Measurements from ENCODE around the gene BABAM2. TPM values are rescaled to one million over a fixed set of nuclear protein-coding genes. Genes with fewer than 3 reads are reported as not detected.

BABAM2 gene
- total RNA-seq, 1 donor from 2014 or later, result 29.5 TPM

DNA sequence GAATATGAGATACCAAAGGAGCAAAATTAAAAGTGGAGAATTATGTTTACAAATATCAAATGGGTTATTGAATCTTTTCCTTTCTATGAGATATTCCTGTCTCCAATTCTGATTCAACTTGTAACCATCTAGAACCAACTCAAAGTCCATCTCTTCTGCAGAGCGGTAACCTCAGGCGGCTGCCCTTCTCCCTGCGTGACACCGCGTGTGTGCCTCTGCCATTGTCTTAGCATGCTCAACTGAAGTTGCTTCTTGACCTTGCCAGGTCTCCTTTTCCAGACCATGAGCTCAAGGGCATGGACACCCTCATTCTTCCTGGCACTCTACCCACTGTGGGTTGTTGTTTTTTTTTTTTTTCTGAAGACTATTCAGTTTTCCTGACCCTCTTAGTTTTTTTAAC lies 398.1 kb downstream of the BABAM2 start:
- no peak for ATAC-seq

DNA sequence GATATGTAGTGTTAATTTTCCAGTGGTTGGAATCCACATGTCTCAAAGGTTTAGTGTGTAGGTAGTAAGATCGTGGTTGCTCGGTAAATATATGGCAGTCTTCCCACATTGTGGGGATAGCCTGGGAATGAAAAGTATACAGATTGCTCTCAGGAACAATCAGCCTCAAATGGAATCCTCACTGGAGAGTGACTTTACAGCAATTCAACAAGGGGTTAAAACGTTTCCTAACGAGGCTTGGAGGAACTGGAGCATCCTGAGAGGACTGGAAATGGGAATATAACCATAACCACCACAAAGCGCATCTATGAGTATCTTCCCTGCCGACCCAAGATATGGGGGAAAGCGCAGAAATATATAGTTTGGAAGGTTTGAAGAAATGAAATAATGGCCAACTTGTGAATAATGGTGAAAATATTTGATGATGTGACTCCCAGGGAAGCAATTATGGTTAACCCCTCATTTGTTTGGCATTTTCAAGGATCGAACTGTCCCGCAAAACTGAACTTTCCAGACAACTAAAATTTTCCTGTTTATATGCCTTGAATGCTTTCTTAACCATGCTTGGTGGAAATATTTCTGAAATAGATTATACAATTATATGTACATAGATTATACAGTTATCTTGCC lies 401.4 kb downstream of the BABAM2 start:
- no peak for ATAC-seq

DNA sequence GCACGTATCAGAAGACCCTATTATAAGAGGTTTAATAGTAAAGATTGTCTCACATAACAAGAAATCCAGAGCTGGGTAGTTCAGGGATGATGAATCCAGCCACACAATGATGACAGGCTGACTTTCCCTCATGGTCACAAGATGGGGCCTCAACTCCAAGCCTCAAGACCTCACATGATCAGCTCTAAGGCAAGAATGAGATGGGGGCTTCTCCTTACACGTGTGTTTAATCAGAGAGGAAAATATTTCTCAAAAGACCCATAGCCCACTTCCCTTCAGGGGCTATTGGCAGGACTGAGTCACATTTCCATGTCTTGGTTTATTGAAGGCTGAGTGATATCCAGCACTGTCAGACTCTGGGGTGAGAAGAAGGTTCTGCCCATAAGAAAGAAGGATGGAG lies 402.0 kb downstream of the BABAM2 start:
- ATAC-seq, result no peak

DNA sequence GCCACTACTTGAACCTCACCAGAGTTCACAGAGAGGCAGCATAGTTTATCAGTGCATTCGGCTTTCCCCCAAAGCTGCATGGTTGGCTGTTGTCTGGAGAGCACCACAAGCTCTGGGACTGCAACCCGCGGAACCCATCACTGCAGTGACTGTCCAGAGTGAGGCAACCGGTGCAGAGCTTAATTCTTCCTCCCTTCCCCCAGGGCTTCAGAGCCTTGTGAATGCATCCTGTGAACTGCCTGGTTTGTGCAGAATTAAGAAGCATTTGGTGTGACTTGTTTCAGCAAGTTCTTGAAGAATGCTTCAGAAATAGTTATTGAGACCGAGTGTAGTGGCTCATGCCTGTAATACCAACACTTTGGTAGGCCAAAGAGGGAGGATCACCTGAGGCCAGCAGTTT lies 402.9 kb downstream of the BABAM2 start:
- ATAC-seq, result peak; percentile 89

DNA sequence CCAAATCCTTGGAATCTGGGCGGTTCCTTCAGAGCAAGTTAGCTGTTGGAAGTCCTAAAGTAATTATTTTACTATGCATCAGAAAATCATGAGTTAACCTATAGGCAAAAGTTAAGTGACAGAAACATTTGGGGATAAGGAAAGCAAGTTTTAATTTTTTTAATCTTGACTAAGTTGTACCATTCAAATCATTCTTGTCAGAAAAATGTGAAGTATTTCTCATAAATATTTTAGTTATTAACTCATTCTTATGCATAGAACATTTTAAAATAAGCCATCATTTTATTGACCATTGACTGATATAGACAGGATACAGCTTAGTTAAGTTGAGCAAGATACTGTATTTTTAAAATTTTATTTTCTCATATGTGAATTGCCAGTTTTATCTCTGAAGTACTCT lies 403.9 kb downstream of the BABAM2 start:
- ATAC-seq, result no peak

DNA sequence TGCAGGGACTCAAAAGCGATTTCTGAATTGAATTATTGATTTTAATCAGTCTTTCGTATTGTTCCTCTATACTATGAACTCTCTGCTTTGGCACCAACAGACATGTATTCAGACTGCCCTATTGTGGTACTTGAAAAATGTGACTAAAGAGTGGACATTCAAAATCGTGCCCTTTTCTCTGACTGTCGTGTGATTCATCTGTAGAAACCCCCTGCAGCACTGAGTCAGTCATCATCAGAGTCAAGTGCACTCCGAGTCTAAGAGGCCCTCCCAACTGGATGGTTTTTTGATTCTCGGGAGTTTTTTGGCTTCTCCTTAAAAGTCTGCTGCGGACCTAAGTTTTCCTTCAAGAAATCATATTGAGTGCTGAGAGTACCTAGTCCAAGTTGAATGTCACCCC lies 405.7 kb downstream of the BABAM2 start:
- ATAC-seq, result no peak

DNA sequence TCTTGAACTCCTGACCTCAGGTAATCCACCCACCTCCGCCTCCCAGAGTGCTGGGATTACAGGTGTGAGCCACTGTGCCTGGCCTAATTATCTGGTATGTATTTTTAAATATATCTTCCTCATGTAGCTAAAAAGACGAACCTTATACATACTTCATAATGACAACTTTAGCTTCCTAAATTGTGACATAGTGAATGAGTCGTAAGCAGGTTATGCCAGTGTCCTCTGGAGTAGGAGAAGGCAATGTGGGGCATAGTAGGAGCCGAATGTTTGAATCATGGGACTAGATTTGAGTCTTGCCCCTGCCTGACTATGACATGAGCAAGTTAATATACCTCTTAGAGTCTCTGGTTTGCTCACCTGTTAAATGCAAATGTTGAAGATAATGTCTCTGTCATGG lies 406.4 kb downstream of the BABAM2 start:
- ATAC-seq, result peak; percentile 91

DNA sequence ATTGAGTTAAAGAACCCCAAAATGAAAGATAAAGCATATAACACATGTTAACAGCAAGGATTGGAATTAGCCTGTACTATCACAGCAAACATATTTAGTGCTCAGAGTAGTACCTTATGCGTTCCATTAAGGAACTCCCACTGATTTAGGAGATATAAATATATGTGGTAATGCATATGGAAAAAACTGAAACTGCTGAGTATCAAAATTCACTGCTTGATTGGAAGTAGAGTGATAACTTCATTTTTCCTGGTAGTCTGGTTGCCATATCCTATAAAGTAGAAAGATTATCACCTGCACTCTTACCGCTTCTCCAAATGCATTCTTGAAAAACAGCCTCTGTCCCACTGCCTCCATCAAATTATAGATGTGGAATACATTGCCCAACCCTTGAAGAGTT lies 407.0 kb downstream of the BABAM2 start:
- ATAC-seq, result no peak

DNA sequence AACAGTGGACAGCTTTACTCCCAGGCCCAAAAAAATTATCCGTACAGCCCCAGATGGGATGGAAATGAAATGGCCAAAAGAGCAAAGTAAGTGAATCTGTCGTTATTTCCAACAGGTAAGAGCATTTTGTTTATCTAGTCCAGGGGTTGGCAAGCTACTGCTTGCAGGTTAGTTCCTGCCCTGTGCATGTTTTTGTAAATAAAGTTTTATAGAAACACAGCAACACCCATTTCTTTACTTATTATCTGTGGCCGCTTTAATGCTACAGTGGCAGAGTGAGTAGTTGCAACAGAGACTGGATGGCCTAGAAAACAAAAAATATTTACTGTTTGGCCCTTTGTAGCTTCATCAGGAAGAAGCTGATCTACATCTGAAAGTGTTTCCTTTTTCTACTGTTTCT lies 407.9 kb downstream of the BABAM2 start:
- no peak for ATAC-seq

DNA sequence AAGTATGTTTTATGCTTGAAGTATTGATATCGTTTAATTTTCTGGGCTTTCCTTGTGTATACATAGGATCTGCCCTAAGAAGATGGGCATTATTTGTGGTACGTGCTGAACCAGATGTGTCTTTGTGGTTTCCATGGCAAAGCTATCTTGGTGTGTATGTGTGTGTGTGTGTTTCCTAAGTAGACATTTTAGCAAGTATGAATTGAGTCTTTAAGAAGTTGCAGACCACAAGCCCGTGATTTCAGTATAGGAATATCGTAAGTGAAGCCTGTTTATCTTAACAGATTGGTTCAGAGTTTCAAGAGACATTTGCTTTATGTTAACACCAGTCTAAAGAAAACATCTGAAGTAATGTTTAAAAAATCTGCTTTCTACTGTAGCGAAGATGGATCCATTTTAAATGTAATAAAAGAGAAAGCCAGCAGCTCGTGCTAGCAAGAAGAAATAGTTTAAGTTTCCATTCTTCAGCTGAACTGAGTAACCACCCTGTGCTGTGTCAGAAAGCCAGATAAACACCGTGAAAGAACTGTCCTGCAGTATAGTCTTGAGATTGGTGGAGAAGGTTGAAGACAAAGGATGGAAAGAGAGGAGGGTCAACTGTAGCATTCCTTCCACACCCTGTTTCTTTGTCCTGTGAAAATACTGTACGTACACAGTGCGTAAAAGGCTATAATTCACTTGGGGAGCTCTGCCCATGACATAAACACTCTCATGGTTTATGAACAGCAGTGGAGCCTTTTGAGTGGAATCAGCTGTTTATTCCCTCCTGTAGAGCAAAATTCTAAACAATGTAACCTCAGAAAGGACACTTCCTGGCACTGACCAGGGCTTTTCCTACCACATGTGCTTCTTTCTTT lies 410.2 kb downstream of the BABAM2 start:
- no peak for ATAC-seq

DNA sequence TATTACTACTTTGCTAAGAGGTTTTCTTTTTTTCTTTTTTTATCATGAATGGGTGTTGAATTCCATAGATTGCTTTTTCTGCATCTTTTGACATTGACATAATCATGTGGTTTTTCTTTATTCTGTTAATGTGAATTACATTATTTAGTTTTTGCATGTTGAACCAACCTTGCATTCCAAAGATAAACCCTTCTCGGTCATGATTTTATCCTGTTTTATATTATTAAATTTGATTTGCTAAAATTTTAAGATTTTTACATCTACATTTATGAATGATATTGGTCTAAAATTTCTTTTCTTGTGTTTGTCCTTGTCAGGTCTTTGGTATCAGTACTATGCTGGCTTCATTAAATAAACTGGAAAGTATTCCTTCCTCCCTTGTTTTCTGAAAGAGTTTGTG lies 414.7 kb downstream of the BABAM2 start:
- ATAC-seq, result no peak

DNA sequence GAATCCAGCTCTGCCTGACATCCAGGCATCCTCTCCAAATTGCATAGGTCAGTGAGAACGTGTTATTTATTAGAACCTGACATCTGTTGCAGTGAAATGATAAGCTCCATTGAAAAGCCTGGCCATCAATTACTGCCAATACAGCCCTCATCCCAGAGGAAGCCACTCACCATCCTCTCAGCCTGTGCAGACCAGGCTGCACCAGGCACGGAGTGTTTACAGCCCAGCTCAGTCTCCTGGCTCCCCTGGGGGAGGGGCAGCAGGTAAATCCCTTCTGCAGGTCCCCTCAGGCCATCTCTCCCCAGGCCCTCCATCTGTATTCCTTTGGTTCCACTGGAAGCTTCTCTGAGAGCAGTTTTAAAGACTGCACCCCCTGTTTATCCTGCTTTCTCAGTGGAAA lies 419.6 kb downstream of the BABAM2 start:
- no peak for ATAC-seq

DNA sequence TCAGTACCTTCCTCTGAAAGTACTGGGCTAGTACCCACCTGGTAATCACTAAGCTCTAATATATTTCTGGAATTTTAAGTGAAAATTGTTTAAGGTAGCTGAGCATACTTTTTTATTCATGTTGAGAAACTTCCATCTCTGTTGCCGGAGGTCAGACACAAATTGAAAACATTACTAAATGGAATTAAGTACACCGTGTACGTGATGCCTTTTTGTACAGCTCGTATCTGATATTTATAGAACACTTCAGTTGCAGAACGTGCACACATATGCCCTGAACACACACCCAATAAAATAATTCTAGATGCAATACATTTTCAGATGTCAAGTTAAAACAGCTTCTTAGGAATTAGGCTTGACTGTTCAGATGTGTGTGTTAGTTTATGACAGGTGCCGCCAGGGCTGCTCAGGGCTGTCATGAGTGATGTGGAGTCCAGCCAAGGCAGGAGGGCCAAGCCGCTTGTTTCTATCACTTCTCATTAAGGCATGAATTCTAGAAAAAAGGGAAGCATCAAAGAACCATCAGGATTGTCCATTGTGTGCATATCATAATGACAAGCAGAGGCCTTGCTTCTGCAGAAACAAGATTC lies 421.2 kb downstream of the BABAM2 start:
- no peak for ATAC-seq

DNA sequence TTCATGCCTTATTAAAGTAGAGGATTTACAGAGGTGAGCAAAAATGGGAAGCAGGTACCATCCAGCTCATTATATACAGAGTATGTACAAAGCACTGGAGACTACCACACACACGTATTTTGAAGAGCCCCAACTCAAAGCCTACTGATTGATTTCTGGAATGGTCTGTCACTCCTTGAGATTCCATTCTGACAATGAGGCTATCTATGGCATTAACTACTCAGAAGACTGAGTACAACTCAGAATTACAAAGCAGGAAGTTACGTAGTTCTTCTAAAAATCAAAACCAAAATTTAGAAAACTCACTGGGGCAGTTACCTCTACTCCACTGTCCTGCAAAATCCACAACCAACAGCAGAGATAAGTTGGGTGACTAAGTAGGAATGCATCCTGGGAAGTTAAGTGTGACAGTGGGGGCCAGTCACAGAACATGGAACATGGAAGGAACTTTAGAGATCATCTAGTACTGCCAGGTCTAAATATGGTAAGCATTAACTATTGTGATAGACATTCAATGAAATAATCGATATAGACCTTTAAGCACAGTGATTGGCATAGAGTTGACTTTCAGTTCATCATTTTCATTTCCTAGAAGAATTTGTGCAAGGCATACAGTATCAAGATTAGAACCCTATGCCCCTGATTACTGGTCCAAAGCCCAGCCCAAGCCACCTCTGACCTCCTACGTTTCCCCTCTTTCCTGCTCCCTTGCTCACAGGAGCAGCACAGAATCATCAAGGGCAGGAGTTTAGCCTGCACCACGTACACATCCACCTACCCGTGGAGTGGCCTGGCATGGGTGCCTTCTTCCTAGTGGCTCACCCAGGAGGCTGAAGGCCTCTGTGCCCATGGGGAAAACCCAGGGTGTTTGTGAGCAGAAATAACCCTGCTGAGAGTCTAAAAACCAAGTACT lies 422.0 kb downstream of the BABAM2 start:
- ATAC-seq, result no peak

DNA sequence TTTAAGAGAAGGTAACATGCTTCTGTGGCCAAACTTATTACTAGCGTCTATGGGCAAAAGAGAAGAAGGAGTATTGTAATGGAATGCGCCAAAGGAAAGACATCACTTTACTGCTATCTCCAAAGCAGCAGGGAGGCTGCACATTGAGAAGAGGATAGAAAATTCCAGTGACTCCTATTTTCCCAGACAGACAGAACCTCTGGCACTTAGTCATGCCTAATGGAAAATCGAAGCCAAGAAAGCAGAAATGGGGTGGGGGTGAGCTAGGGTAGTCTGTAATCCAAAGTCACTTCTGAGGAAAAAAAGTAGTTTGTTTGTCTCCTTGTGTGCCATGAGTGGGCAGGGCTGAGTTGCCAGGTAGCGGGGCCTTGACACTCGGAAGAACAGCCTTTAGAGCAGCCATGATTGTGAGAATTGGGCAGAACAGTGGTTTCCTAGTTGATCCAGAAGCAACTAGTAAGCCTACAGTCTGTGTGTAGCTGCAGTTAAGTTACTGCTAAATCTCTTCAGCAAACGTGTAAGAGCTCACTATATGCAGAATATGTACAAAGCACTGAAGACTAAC lies 422.8 kb downstream of the BABAM2 start:
- no peak for ATAC-seq

DNA sequence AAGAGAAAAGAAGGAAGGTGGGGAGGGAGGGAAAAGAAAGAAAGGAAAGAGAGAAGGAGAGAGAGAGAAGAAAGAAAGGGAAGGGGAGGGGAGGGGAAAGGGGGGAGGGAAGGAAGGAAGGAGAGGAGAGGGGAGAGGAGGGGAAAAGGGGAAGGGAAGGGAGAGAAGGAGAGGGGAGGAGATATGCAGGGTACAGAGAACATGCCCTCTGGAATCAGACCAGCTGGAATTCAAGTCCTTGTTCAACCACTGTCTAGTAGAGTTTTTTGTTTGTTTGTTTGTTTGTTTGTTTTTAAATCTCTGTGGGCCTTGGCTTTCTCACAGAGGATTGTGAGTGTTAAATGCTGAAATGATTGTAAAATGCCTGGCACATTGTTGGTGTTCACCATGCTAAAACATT lies 424.4 kb downstream of the BABAM2 start:
- ATAC-seq, result no peak

DNA sequence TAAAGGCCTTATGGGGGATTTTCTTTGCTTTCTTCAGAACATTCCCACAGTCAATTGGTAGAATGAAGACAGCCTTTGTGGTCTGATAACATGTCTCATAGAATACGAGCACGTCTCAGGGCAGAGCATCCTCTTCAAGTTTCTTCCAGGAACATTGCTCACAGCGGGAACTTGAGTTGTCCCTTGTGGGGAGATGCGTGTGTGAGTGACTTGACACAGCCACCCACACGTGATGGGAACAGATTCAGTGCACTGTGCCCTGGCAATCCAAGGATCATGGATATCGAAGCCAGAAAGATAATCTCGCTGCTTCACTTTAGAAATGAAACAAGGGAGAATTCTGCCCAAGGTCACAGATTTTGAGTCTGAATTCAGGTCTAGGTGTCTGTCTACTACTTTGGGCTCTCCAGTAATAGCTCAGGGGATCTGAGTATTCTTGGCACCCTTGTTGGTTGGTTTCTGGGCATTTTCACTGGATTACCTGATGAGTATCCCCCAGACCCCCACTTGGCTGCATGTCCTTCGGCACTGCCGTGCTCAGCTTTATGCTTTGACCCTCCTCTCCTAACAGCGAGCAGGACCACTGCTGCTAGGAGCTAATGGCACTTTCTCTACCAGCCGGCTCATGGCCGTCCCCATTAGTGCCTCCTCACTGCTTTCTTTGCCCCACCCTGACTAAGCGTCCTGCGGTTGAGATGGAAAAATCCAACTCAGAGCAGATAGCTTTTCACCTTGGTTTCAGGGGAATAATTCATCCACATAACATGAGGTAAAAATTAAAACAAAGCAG lies 426.2 kb downstream of the BABAM2 start:
- no peak for ATAC-seq

DNA sequence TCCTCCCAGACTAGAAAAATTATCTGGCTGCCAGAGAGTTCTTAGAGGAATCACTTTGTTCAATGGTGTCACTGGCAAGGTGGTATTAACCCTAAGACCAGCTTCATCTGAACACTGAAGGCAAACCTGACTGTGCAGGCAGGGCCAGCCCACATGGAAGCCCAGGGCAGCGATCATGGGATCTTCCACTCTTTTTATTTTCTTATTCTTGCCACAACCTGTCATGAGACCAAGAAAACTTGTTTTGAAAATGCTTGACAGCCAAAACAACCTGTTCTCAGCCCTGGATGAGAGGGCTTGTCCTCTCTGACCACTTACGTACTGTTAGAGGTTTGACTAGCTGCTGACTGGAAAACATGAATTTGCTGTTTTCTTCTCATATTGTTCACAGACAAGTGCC lies 426.9 kb downstream of the BABAM2 start:
- ATAC-seq, result peak; percentile 92

DNA sequence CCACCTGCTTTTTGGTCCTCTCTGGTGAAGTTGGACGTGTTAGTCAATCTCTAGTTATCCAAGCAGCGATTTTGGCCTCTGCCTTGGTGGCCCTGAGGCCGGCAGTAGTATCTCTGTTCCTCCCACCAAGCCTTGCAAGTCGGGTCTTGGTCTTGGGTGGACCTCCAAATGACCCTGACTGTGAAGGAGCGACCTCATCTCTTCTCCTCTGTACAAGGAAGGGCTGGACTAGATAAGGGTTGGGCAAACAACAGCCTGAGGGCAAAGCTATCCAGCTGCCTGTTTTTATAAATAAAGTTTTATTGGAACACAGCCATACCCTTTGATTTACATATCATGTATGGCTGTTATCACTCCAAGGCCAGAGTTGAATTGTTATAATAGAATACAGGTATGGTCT lies 427.5 kb downstream of the BABAM2 start:
- no peak for ATAC-seq

DNA sequence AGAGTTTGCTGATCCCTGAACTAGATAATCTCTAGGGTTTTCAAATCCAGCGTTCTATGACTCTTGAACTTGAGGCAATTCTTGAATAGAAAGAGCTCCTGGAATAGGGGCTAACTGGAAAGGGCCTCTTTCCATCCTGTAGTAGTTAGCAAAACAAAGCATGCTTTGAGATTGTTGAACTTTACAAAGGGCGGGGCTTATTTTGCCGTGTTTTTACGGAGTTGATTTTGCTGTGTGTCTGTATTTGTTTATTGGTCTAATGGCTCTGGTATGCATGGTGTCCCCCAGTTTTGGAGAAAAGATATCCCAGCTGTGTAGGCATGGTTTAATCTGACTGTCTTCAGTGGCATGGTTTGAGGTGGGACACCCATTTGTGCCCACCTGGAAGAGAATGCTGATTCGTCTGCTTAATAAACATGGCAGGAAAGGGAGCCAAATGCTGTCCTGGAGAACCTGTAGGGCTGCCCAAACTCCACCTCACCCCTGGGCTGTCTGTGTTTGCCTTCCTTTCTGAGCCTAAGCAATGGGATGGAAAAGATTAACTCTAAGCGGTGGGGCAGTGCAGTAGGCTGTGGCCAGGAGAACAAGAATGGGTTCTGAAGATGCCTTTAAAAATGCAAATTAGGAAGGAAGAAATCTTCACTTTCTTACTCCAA lies 428.1 kb downstream of the BABAM2 start:
- peak; percentile 41 for ATAC-seq

Data from esophagus mucosa (tissue), 1 donor.